Astrocyte (in vitro differentiated cells and primary cell): ENCODE data around the gene NDRG4. TPM values are rescaled to one million over a fixed set of nuclear protein-coding genes. Genes with fewer than 3 reads are reported as not detected.

ENCODE experiments used
- DNase-seq: peaks from one replicate; pipeline ENCODE4 v3.0.0-alpha.2; 2010; ENCODE audit warnings: low read depth
- FAIRE-seq: peaks from 2 replicates; lab custom pipeline; 2011; peaks lifted over from hg19 to GRCh38; lab: Jason Lieb, UNC
- H2AFZ ChIP-seq: 2 replicates; pipeline ENCODE4 v1.6.0; 2012; ENCODE audit warnings: low read depth, low read length, inconsistent platforms
- H3K27ac ChIP-seq: 2 replicates; pipeline ENCODE4 v1.5.1; 2011; ENCODE audit warnings: low read depth, low read length, inconsistent platforms
- H3K27me3 ChIP-seq: 2 replicates; pipeline ENCODE4 v1.6.0; 2011; ENCODE audit warnings: low read length, inconsistent platforms; ENCODE audit not compliant: insufficient read depth
- H3K36me3 ChIP-seq: 2 replicates; pipeline ENCODE4 v1.5.1; 2011; ENCODE audit warnings: low read length, inconsistent platforms; ENCODE audit not compliant: insufficient read depth
- H3K4me1 ChIP-seq: 2 replicates; pipeline ENCODE4 v1.5.1; 2011; ENCODE audit warnings: low read length, inconsistent platforms; ENCODE audit not compliant: insufficient read depth
- H3K4me2 ChIP-seq: 2 replicates; pipeline ENCODE4 v1.6.0; 2012; ENCODE audit warnings: low read length, inconsistent platforms
- H3K4me3 ChIP-seq: 2 replicates; pipeline ENCODE4 v1.5.1; 2011; ENCODE audit warnings: low read depth, mild to moderate bottlenecking, low read length, inconsistent platforms; ENCODE audit not compliant: insufficient read depth
- H3K79me2 ChIP-seq: 2 replicates; pipeline ENCODE4 v1.6.0; 2012; ENCODE audit warnings: mild to moderate bottlenecking, low read length, inconsistent platforms; ENCODE audit not compliant: insufficient read depth
- H3K9ac ChIP-seq: 2 replicates; pipeline ENCODE4 v1.6.0; 2012; ENCODE audit warnings: mild to moderate bottlenecking, low read length, inconsistent platforms
- H3K9me3 ChIP-seq: 2 replicates; pipeline ENCODE4 v1.5.1; 2012; ENCODE audit warnings: low read depth, mild to moderate bottlenecking, low read length, inconsistent platforms; ENCODE audit not compliant: insufficient read depth
- H4K20me1 ChIP-seq: 2 replicates; pipeline ENCODE4 v1.6.0; 2012; ENCODE audit warnings: low read length, inconsistent platforms; ENCODE audit not compliant: insufficient read depth
- H3K27ac Mint-ChIP-seq: one replicate; pipeline ENCODE4 v1.8.0; 2021; ENCODE audit warnings: mild to moderate bottlenecking, mixed read lengths; ENCODE audit not compliant: unreplicated experiment
- H3K27me3 Mint-ChIP-seq: one replicate; pipeline ENCODE4 v1.8.0; 2021; ENCODE audit warnings: low read depth, mixed read lengths; ENCODE audit not compliant: unreplicated experiment
- H3K36me3 Mint-ChIP-seq: one replicate; pipeline ENCODE4 v1.8.0; 2021; ENCODE audit warnings: low read depth, mixed read lengths; ENCODE audit not compliant: unreplicated experiment
- H3K4me1 Mint-ChIP-seq: one replicate; pipeline ENCODE4 v1.8.0; 2021; ENCODE audit warnings: low read depth, mixed read lengths; ENCODE audit not compliant: unreplicated experiment
- H3K4me3 Mint-ChIP-seq: one replicate; pipeline ENCODE4 v1.8.0; 2021; ENCODE audit warnings: mild to moderate bottlenecking, moderate library complexity, mixed read lengths; ENCODE audit not compliant: unreplicated experiment
- H3K9me3 Mint-ChIP-seq: one replicate; pipeline ENCODE4 v1.8.0; 2021; ENCODE audit warnings: mild to moderate bottlenecking, mixed read lengths; ENCODE audit not compliant: unreplicated experiment
- CTCF ChIP-seq: IDR thresholded peaks from 2 replicates; pipeline ENCODE4 v1.5.1; 2011; ENCODE audit warnings: low read depth, mild to moderate bottlenecking, inconsistent platforms, low read length, moderate library complexity; ENCODE audit not compliant: insufficient read depth
- EZH2 ChIP-seq: IDR thresholded peaks from 2 replicates; pipeline ENCODE4 v1.6.1; 2012; ENCODE audit warnings: mild to moderate bottlenecking, low read length, inconsistent platforms; ENCODE audit not compliant: insufficient read depth
- total RNA-seq: library from RNA; stranded (reverse); gene quantifications from 2 replicates; pipeline ENCODE4 v1.2.1, GENCODE V29; 2021

NDRG4 gene
- total RNA-seq, 1 donor from 2014 or later = 21.9 TPM

GRCh38 chr16:58541711-58542110 is 41.8 kb downstream of the NDRG4 start:
- FAIRE-seq = no peak
- Histone ChIP-seq H3K9ac (no peak overlapping the region), H4K20me1 (peaks cover 13% of the 10 kb centered on the region), H3K4me3 (no peak overlapping the region), H3K36me3 (peaks cover 86% of the 10 kb centered on the region), H3K27ac (no peak overlapping the region), H3K4me2 (no peak overlapping the region), H3K4me1 (no peaks in the 10 kb centered on the region), H3K79me2 (peaks cover 8% of the 10 kb centered on the region), H3K27me3 (no peaks in the 10 kb centered on the region), H3K9me3 (no peaks in the 10 kb centered on the region), H2AFZ (no peak overlapping the region)
- DNase-seq = no peak
- Mint-ChIP-seq H3K27ac (no peak overlapping the region), H3K4me1 (no peaks in the 10 kb centered on the region), H3K4me3 (no peak overlapping the region), H3K27me3 (no peaks in the 10 kb centered on the region), H3K9me3 (no peaks in the 10 kb centered on the region), H3K36me3 (peaks cover 24% of the 10 kb centered on the region)
- TF ChIP-seq EZH2 (no peak), CTCF (no peak)

GRCh38 chr16:58542291-58542690 is 42.3 kb downstream of the NDRG4 start:
- peaks cover 86% of the 10 kb centered on the region for H3K36me3 ChIP-seq
- TF ChIP-seq CTCF (no peak), EZH2 (no peak)
- peaks cover 4% of the 10 kb centered on the region for H3K4me1 ChIP-seq
- no peak overlapping the region for H3K9ac ChIP-seq
- no peak overlapping the region for H2AFZ ChIP-seq
- H3K79me2 ChIP-seq = peaks cover 8% of the 10 kb centered on the region
- H3K4me2 ChIP-seq = no peak overlapping the region
- Mint-ChIP-seq H3K4me3 (no peak overlapping the region), H3K27ac (no peak overlapping the region), H3K4me1 (no peaks in the 10 kb centered on the region), H3K36me3 (peaks cover 24% of the 10 kb centered on the region), H3K27me3 (no peaks in the 10 kb centered on the region), H3K9me3 (no peaks in the 10 kb centered on the region)
- no peak for FAIRE-seq
- peaks cover 13% of the 10 kb centered on the region for H4K20me1 ChIP-seq
- H3K27me3 ChIP-seq = no peaks in the 10 kb centered on the region
- DNase-seq = no peak
- no peak overlapping the region for H3K27ac ChIP-seq
- H3K4me3 ChIP-seq = no peak overlapping the region
- no peaks in the 10 kb centered on the region for H3K9me3 ChIP-seq

GRCh38 chr16:58543685-58544084 is 43.7 kb downstream of the NDRG4 start:
- Histone ChIP-seq H3K4me1 (peaks cover 4% of the 10 kb centered on the region), H3K27me3 (no peaks in the 10 kb centered on the region), H3K79me2 (peaks cover 8% of the 10 kb centered on the region), H2AFZ (no peak overlapping the region), H3K4me2 (no peak overlapping the region), H3K27ac (no peak overlapping the region), H3K4me3 (no peak overlapping the region), H4K20me1 (peaks cover 20% of the 10 kb centered on the region), H3K36me3 (peaks cover 85% of the 10 kb centered on the region), H3K9me3 (no peaks in the 10 kb centered on the region), H3K9ac (no peak overlapping the region)
- Mint-ChIP-seq H3K4me3 (no peak overlapping the region), H3K27me3 (no peaks in the 10 kb centered on the region), H3K9me3 (no peaks in the 10 kb centered on the region), H3K27ac (no peak overlapping the region), H3K36me3 (peaks cover 16% of the 10 kb centered on the region), H3K4me1 (no peaks in the 10 kb centered on the region)
- FAIRE-seq (no peak), DNase-seq (no peak)
- no peak for TF ChIP-seq CTCF
- no peak for TF ChIP-seq EZH2
